ENCODE results near the gene TIA1.
"Not testable (repeated sequence)": the region's sequence is repeated elsewhere in the genome, so short reads cannot be mapped to it uniquely, and the experiment has no call there.

Gene TIA1

GRCh38 chr2:70248181-70248847 is at the start of gene TIA1:
TSS of gene TIA1 (minus strand) at chr2:70248628. CDS start at chr2:70248430, 198 bp downstream.
- DNase-seq: peak; percentile 98

GRCh38 chr2:70297828-70298227 is 49.4 kb upstream of the TIA1 start:
- DNase-seq: not testable (repeated sequence)

GRCh38 chr2:70283500-70284191 is 35.2 kb upstream of the TIA1 start:
- no peak for DNase-seq

GRCh38 chr2:70282439-70282838 is 34.0 kb upstream of the TIA1 start:
- no peak for DNase-seq

- no peak for DNase-seq
These were observed 31.9 kb upstream of the TIA1 start for GRCh38 chr2:70280242-70280798.

- no peak for DNase-seq
These were observed 21.9 kb upstream of the TIA1 start for GRCh38 chr2:70270323-70270722.

- DNase-seq: not testable (repeated sequence)
These were observed 21.2 kb upstream of the TIA1 start for GRCh38 chr2:70269422-70270302.

GRCh38 chr2:70266925-70267324 is 18.5 kb upstream of the TIA1 start:
- not testable (repeated sequence) for DNase-seq

- DNase-seq: no peak
These were observed 13.1 kb upstream of the TIA1 start for GRCh38 chr2:70261501-70261900.

- no peak for DNase-seq
These were observed 10.1 kb upstream of the TIA1 start for GRCh38 chr2:70258532-70258875.

- no peak for DNase-seq
These were observed 7.3 kb upstream of the TIA1 start for GRCh38 chr2:70255637-70256314.

- DNase-seq: no peak
These were observed 2.0 kb upstream of the TIA1 start for GRCh38 chr2:70250434-70250833.

GRCh38 chr2:70247364-70248180 is 856 bp downstream of the TIA1 start:
- no peak for DNase-seq

GRCh38 chr2:70243806-70244584 is 4.4 kb downstream of the TIA1 start:
- DNase-seq: no peak

GRCh38 chr2:70242552-70242951 is 5.9 kb downstream of the TIA1 start:
- DNase-seq: no peak

- no peak for DNase-seq
These were observed 7.1 kb downstream of the TIA1 start for GRCh38 chr2:70241340-70241739.

GRCh38 chr2:70240599-70240998 is 7.8 kb downstream of the TIA1 start:
- no peak for DNase-seq

- DNase-seq: no peak
These were observed 14.5 kb downstream of the TIA1 start for GRCh38 chr2:70233926-70234325.

- DNase-seq: no peak
These were observed 21.6 kb downstream of the TIA1 start for GRCh38 chr2:70226781-70227180.

- not testable (repeated sequence) for DNase-seq
These were observed 25.1 kb downstream of the TIA1 start for GRCh38 chr2:70223305-70223704.

GRCh38 chr2:70214953-70215549 is 33.4 kb downstream of the TIA1 start:
- DNase-seq: no peak

All from stimulated activated naive CD4-positive, alpha-beta T cell treated with Interleukin-2 at 50 U/mL for 16 hours (primary cell).